GM21526 (cell line): ENCODE measurements around the gene WNT9A.
"Not testable (repeated sequence)": the region's sequence is repeated elsewhere in the genome, so short reads cannot be mapped to it uniquely, and the experiment has no call there.

Experiments
- ATAC-seq: cut with Tn5 transposase; IDR thresholded peaks from one replicate; pipeline ENCODE4 v1.9.1; 2021; ENCODE audit warnings: moderate library complexity; ENCODE audit not compliant: unreplicated experiment, low FRiP score

The WNT9A gene, protein sequence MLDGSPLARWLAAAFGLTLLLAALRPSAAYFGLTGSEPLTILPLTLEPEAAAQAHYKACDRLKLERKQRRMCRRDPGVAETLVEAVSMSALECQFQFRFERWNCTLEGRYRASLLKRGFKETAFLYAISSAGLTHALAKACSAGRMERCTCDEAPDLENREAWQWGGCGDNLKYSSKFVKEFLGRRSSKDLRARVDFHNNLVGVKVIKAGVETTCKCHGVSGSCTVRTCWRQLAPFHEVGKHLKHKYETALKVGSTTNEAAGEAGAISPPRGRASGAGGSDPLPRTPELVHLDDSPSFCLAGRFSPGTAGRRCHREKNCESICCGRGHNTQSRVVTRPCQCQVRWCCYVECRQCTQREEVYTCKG

DNA sequence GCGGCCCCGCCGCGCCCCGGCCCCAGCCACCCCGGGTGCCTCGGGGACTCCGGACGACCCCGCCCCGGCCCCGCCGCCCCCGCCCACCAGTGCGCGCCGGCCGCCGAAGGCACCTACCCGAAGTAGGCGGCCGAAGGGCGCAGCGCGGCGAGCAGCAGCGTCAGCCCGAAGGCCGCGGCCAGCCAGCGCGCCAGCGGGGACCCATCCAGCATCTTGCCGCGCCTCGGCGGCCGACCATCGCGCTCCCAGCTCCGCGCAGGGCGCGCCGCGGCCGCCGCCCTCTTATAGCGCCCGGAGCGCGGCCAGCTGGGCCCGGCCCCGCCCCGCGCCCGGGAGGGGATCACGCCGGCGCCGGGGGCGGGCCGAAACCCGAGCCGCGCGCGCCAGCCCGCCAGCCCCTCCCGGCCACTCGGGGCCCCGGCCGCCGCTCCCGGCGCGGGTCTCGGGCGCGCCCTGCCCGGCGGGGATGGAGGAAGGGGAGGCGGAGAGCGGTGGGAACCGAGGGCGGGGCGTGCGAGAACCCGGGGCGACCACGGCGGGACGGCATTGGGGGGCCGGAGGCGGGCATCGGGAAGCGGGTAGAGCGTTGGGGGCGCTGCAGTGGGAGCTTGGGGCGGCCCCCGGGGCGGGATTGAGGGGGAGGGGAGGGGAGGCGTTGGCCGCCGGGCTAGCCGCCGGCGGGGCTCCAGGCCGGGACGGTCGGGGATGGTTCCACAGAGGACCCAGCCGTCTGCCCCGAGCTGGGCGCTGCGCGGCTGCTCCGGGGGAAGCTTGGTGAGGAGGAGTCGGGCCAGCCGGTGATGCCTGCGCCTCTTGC lies at the start of gene WNT9A:
WNT9A (minus strand) TSS at position 257 of the 817 bp plus-strand sequence; CDS start at position 212, 45 bp downstream.
- ATAC-seq = no peak

DNA sequence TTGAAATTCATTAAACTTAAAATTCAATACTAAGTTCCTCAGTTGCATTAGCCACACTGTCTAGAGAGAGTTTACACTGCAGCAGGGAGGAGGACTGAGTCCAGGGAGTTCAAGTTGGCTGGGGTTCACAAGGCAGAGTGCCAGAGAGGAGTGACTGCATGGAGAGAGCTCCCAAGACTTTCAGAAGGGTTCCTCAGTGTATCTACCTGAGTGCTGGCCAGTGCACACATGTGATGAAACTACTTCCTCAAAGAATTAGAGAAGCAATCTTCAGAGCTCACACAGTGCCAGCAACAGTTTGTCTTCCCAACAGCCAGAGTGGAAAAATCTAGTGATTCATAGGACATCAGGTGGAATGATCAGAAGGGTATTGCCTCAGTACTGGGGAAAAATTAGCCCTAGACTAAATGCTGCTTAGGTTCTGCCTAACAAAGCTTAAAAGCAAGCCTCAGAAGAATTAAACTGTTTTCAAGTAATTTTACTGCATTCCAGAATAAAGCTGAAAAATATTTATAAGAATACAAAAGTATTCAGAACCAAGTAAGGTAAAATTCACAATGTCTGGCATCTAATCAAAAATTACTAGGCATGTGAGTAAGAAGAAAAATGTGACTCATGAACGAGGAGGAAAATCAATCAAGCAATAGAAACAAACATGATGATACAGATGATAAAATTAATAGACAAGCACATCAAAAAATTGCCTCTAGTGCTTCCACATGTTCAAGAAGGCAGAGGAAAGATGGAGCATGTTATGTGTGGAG lies 48.6 kb upstream of the WNT9A start:
- no peak for ATAC-seq

DNA sequence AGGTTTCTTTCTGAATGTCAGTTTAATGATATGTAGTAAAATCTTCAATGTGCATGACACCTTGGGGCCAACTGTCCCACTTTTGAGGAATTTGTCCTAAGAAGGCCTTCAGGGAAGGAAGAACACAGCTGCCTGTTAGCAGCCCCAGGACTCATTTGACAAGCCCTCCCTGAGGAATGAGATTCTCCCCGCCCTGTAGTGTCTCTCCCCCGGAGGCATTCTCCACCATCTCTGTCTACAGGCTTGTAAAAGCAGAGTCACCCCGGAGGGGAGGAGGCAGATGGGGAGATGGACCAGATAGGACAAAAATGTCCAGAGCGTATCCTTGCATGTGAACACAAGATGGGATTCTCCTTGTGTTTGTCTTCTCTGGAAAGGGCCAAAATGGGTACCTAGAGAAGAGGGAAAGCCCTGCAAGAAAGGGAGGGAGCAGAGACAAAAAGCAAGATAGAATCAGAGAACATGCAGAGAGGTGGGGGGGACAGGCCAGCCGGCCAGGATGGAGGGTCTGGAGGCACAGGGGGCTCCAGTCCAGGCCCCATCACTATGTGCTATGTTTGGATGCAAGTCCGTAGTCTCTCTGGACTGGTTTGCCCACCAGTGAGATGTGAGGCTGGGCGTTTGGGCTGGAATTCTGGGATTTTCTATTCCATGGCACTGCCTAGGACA lies 47.0 kb upstream of the WNT9A start:
- no peak for ATAC-seq

DNA sequence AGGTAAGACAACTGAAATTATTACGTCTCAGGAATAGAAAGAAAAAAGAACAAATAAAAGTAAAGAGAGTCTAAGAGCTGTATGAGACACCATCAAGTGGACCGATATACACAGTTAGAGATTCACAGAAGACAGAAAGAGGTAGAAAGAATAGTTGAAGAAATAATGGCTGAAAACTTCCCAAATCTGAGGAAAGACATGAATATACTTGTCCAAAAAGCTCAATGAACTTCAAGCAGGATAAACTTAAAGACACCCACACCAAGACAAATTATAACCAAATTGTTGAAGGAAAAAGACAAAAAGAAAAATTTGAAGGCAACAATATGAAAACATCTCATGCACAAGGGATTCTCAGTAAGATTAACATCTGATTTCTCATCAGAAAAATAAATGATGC lies 39.4 kb upstream of the WNT9A start:
- no peak for ATAC-seq

- ATAC-seq = not testable (repeated sequence)
These were observed 28.0 kb upstream of the WNT9A start for GRCh38 chr1:227975583-227976283.

DNA sequence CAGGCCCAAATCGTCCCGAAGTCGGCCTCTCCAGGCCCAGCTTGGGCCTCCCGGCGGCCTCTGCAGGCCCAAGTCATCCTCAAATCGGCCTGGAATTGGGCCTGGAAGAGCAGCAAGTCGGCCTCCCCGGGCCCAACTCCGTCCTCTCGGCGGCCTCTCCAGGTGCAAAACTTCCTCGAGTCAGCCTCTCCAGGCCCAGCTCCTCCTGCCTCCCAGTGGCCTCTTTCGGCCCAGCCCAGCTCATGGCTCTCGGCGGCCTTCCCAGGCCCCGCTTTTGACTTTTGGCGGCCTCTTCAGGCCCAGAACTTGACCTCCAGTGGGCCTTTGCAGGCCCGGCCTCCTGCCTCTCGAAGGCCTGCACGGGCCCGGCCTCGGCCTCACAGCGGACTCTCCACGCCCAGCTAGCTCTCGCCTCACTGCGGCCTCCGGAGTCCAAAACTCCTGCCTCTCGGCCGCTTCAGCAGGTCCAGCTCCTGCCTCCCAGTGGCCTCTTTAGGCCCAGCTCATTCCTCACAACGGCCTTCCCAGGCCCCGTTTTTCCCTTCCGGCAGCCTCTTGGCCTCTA lies 26.1 kb upstream of the WNT9A start:
- not testable (repeated sequence) for ATAC-seq

- ATAC-seq = not testable (repeated sequence)
These were observed 25.2 kb upstream of the WNT9A start for GRCh38 chr1:227972843-227973374.

- ATAC-seq = not testable (repeated sequence)
These were observed 24.5 kb upstream of the WNT9A start for GRCh38 chr1:227972283-227972679.

DNA sequence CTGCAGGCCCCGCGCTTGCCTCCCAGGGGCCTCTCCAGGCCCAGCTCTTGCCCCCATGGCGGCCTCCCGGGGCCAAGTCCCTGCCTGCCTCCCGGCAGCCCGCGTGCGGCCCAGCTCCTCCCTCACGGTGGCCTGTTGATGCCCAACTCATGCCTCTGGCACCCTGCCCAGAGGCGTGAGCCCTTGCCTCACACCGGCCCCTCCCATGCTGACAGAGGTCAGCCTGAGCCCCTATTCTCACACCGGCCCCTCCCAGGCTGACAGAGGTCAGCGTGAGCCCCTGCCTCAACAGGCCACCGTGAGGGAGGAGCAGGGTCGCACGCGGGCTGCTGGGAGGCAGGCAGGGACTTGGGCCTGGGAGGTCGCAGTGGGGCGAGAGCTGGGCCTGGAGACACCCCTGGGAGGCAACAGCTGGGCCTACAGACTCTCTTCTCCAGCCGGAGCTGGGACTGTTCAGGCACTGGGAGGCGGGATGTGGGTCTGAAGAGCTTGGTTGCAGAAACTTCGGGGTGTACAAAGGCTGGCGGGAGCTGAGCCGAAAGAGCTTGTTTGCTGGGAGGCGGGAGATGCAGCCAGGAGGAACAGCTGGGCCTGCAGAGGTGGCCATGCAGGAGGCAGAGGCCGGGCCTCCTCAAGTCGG lies 24.0 kb upstream of the WNT9A start:
- ATAC-seq = not testable (repeated sequence)

GRCh38 chr1:227971216-227971615 lies 23.5 kb upstream of the WNT9A start:
- not testable (repeated sequence) for ATAC-seq

- ATAC-seq = not testable (repeated sequence)
These were observed 22.6 kb upstream of the WNT9A start for GRCh38 chr1:227970076-227970995.

DNA sequence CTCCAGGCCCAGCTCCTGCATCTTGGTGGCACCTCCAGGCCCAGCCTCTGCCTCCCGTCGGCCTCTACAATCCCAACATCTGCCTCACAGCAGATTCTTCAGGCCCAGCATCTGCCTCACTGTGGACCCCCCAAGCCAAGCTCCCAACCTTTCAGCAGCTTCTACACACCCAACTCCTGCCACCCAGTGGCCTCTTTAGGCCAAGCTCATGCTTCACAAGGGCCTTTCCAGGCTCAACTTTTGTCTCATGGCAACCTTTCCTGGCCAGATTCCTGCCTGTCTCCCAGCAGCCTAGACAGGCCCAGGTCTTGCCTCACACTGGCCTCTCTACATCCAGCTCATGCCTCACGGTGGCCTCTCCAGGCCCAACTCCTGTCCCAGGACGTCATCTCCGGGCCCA lies 20.1 kb upstream of the WNT9A start:
- not testable (repeated sequence) for ATAC-seq

GRCh38 chr1:227966733-227967132 lies 19.0 kb upstream of the WNT9A start:
- ATAC-seq = not testable (repeated sequence)

- no peak for ATAC-seq
These were observed 14.1 kb upstream of the WNT9A start for GRCh38 chr1:227961651-227962466.

- no peak for ATAC-seq
These were observed 11.7 kb upstream of the WNT9A start for GRCh38 chr1:227959325-227959860.

DNA sequence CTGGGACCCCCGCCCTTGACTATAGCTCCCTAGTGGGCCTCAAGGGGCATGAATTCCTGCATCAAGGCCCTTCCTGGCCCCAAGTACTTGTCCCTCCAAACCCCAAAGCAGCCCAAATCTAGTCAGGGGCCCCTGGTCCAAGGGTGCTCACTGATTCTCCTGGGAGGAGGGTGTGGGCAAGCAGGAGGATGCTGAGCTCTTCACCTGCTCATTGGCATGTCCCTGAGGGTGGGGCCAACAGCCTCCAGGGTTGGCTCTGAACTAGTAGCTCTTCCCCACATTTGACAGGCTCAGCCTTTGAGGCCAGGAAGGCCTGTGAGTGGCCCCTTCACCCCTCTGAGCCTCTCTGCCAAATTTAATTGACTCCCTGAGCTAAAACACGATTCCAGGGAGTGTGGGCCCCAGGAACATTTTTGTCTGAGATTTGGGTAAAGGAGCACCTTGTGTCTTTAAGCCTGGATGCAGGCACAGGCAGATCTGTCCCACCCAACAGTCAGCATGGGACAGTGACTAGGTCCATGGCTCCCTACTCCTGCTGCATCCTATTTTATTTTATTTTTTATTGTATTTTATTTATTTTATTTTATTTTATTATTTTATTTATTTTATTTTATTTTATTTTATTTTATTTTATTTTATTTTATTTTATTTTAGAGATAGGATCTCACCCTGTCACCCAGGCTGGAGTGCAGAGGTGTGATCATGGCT lies 11.0 kb upstream of the WNT9A start:
- ATAC-seq = no peak
